H1 (cell line): ENCODE results near the gene CD28. TPM values are rescaled to one million over a fixed set of nuclear protein-coding genes. Genes with fewer than 3 reads are reported as not detected.

Experiments used
- CTCF ChIA-PET: fragments of 300-600 bp; sonication (Branson Sonifier 250); formaldehyde crosslinking; loops from one replicate; lab custom pipeline; 2021; ENCODE audit not compliant: partially characterized antibody; lab: Charles Lee
- POLR2A ChIA-PET: fragments of 300-600 bp; sonication (Branson Sonifier 250); formaldehyde crosslinking; loops from one replicate; lab custom pipeline; 2021; ENCODE audit warnings: inconsistent platforms; ENCODE audit not compliant: partially characterized antibody; lab: Charles Lee
- DNase-seq, 2 experiments: peaks; one replicate each; pipeline versions ENCODE4 v3.0.0 to v3.0.0-alpha.2; 2010 to 2022; ENCODE audit warnings: low spot score in 2 of 2, low read depth in 1 of 2, mixed read lengths in 1 of 2
- FAIRE-seq: peaks from 2 replicates; lab custom pipeline; 2011; peaks lifted over from hg19 to GRCh38; lab: Jason Lieb, UNC
- H2AFZ ChIP-seq: 2 replicates; pipeline ENCODE4 v1.8.1; 2012; ENCODE audit warnings: low read length, inconsistent platforms
- H2AK5ac ChIP-seq: 2 replicates; pipeline ENCODE4 v1.6.1; 2013; ENCODE audit warnings: low read depth, low read length
- H2BK120ac ChIP-seq: replicated peaks from 2 replicates; pipeline ENCODE3; 2013; ENCODE audit warnings: low read depth, low read length, inconsistent platforms
- H2BK12ac ChIP-seq: 2 replicates; pipeline ENCODE4 v1.6.1; 2013; ENCODE audit warnings: low read depth, low read length
- H2BK15ac ChIP-seq: 2 replicates; pipeline ENCODE4 v1.6.1; 2013; ENCODE audit warnings: low read length
- H2BK20ac ChIP-seq: 2 replicates; pipeline ENCODE4 v1.6.1; 2013; ENCODE audit warnings: low read length
- H2BK5ac ChIP-seq: 2 replicates; pipeline ENCODE4 v1.6.1; 2013; ENCODE audit warnings: low read depth, low read length
- H3K14ac ChIP-seq: 2 replicates; pipeline ENCODE4 v1.6.1; 2013; ENCODE audit warnings: inconsistent platforms; ENCODE audit not compliant: insufficient read length
- H3K18ac ChIP-seq: 2 replicates; pipeline ENCODE4 v1.6.1; 2013; ENCODE audit warnings: low read length; ENCODE audit errors: extremely low read depth
- H3K23ac ChIP-seq: 2 replicates; pipeline ENCODE4 v1.6.1; 2013; ENCODE audit warnings: inconsistent platforms; ENCODE audit not compliant: insufficient read length
- H3K23me2 ChIP-seq: 2 replicates; pipeline ENCODE4 v1.6.1; 2013; ENCODE audit warnings: low read depth, low read length
- H3K27ac ChIP-seq: 2 replicates; pipeline ENCODE4 v1.6.1; 2011; ENCODE audit warnings: low read depth, low read length, inconsistent platforms
- H3K27me3 ChIP-seq, 4 experiments: replicated peaks in 1 of 4; 1 replicate in 1 of 4; 2 replicates in 3 of 4; pipeline versions ENCODE4 v1.6.1 to v1.8.1; 2011 to 2013; ENCODE audit warnings: low read length in 3 of 4, mild to moderate bottlenecking in 3 of 4, inconsistent platforms in 2 of 4, mixed read lengths in 2 of 4, moderate library complexity in 1 of 4; ENCODE audit not compliant: control insufficient read depth in 3 of 4, insufficient read depth in 3 of 4; ENCODE audit errors: extremely low read depth in 1 of 4
- H3K36me3 ChIP-seq, 4 experiments: 2 replicates each; pipeline versions ENCODE4 v1.6.1 to v1.8.1; 2011 to 2013; ENCODE audit warnings: mild to moderate bottlenecking in 4 of 4, low read length in 3 of 4, moderate library complexity in 2 of 4, control low read depth in 1 of 4, inconsistent platforms in 1 of 4; ENCODE audit not compliant: insufficient read depth in 4 of 4, control insufficient read depth in 2 of 4
- H3K4ac ChIP-seq: replicated peaks from 2 replicates; pipeline ENCODE3; 2013; ENCODE audit warnings: low read length, low read depth, mixed read lengths, inconsistent platforms; ENCODE audit not compliant: insufficient read length
- H3K4me1 ChIP-seq, 4 experiments: replicated peaks in 1 of 4; 1 replicate in 1 of 4; 2 replicates in 3 of 4; pipeline versions ENCODE4 v1.6.1 to v1.8.1; 2011 to 2013; ENCODE audit warnings: low read length in 3 of 4, inconsistent platforms in 2 of 4, mixed read lengths in 1 of 4; ENCODE audit not compliant: insufficient read depth in 4 of 4, control insufficient read depth in 3 of 4
- H3K4me2 ChIP-seq, 2 experiments: 2 replicates each; pipeline versions ENCODE4 v1.6.1 to v1.8.1; 2011 to 2013; ENCODE audit warnings: low read depth in 2 of 2, low read length in 2 of 2, control low read depth in 1 of 2, inconsistent platforms in 1 of 2, mild to moderate bottlenecking in 1 of 2; ENCODE audit not compliant: insufficient read depth in 1 of 2
- H3K4me3 ChIP-seq, 4 experiments: fragments of 200-600, 300-600 bp in 1 of 4; sonication (generic), shearing (Covaris generic), sonication (Bioruptor Twin) in 1 of 4; 2 replicates each; pipeline versions ENCODE4 v1.5.1 to v1.8.1; 2011 to 2016; ENCODE audit warnings: low read length in 4 of 4, low read depth in 3 of 4, control low read depth in 2 of 4, inconsistent platforms in 2 of 4, mild to moderate bottlenecking in 2 of 4, mixed read lengths in 1 of 4, moderate library complexity in 1 of 4; ENCODE audit not compliant: insufficient read depth in 2 of 4; ENCODE audit errors: extremely low read depth in 1 of 4
- H3K56ac ChIP-seq: replicated peaks from 2 replicates; pipeline ENCODE3; 2013; ENCODE audit warnings: low read depth, mild to moderate bottlenecking, mixed read lengths, low read length, inconsistent platforms; ENCODE audit not compliant: insufficient read length
- H3K79me1 ChIP-seq: 2 replicates; pipeline ENCODE4 v1.6.1; 2013; ENCODE audit warnings: low read depth, low read length, control low read depth
- H3K79me2 ChIP-seq, 2 experiments: 2 replicates each; pipeline versions ENCODE4 v1.6.1 to v1.8.1; 2012 to 2013; ENCODE audit warnings: low read length in 2 of 2, mild to moderate bottlenecking in 2 of 2, inconsistent platforms in 1 of 2; ENCODE audit not compliant: insufficient read depth in 2 of 2, control insufficient read depth in 1 of 2
- H3K9ac ChIP-seq, 4 experiments: replicated peaks in 1 of 4; 1 replicate in 1 of 4; 2 replicates in 3 of 4; pipeline versions ENCODE4 v1.6.1 to v1.8.1; 2011 to 2013; ENCODE audit warnings: low read depth in 3 of 4, low read length in 3 of 4, control low read depth in 2 of 4, mild to moderate bottlenecking in 2 of 4, moderate library complexity in 2 of 4, inconsistent platforms in 1 of 4; ENCODE audit errors: extremely low read depth in 1 of 4
- H3K9me3 ChIP-seq, 2 experiments: 2 replicates each; pipeline versions ENCODE4 v1.6.1 to v1.8.1; 2012 to 2013; ENCODE audit warnings: mild to moderate bottlenecking in 2 of 2, moderate library complexity in 2 of 2, control low read depth in 1 of 2, inconsistent platforms in 1 of 2, low read depth in 1 of 2, low read length in 1 of 2, mixed read lengths in 1 of 2; ENCODE audit not compliant: insufficient read depth in 2 of 2
- H4K20me1 ChIP-seq, 2 experiments: replicated peaks in 1 of 2; 2 replicates each; pipeline versions ENCODE3 to v1.8.1; 2011 to 2013; ENCODE audit warnings: inconsistent platforms in 2 of 2, low read length in 2 of 2, mild to moderate bottlenecking in 1 of 2; ENCODE audit not compliant: insufficient read depth in 2 of 2, control insufficient read depth in 1 of 2
- H4K5ac ChIP-seq: 2 replicates; pipeline ENCODE4 v1.6.1; 2013; ENCODE audit warnings: low read length, low read depth, mixed read lengths, inconsistent platforms; ENCODE audit not compliant: insufficient read length
- H4K8ac ChIP-seq: 2 replicates; pipeline ENCODE4 v1.8.0; 2013; ENCODE audit warnings: mild to moderate bottlenecking, moderate library complexity, low read length, inconsistent platforms; ENCODE audit not compliant: insufficient read depth; ENCODE audit errors: extremely low read depth
- H4K91ac ChIP-seq: replicated peaks from 2 replicates; pipeline ENCODE3; 2013; ENCODE audit warnings: low read length, mixed read lengths, inconsistent platforms; ENCODE audit not compliant: insufficient read length
- KDM4A ChIP-seq: IDR thresholded peaks from one replicate; pipeline ENCODE4 v1.7.1; 2012; ENCODE audit warnings: low read depth, mild to moderate bottlenecking, moderate library complexity, low read length, inconsistent platforms; ENCODE audit not compliant: severe bottlenecking
- KDM5A ChIP-seq: fragments of 200-600 bp; IDR thresholded peaks from 2 replicates; pipeline ENCODE4 v1.7.1; 2012; ENCODE audit warnings: mild to moderate bottlenecking, low read length, inconsistent platforms, mixed read lengths
- RFX5 ChIP-seq: IDR thresholded peaks from 2 replicates; pipeline ENCODE4 v1.6.1; 2011; ENCODE audit warnings: low read depth, low read length, improper control_type of control experiment, borderline replicate concordance
- SAP30 ChIP-seq: fragments of 300-600 bp; sonication (generic); IDR thresholded peaks from 2 replicates; pipeline ENCODE4 v1.7.1; 2012; ENCODE audit warnings: low read length, moderate library complexity, mild to moderate bottlenecking, inconsistent platforms; ENCODE audit not compliant: insufficient read depth, insufficient replicate concordance
- SIRT6 ChIP-seq: IDR thresholded peaks from one replicate; pipeline ENCODE4 v1.7.1; 2012; ENCODE audit warnings: low read length, inconsistent platforms
- WGBS, 2 experiments: shearing (Covaris generic) in 1 of 2; methylation state at CpG; one replicate each; pipeline versions ENCODE4 v1.1.6 to v1.1.7; 2013 to 2015; ENCODE audit warnings: low lambda C conversion rate in 2 of 2, mixed read lengths in 2 of 2, inconsistent platforms in 1 of 2, low coverage in 1 of 2, missing lambda C conversion rate in 1 of 2; ENCODE audit not compliant: insufficient replicate concordance in 2 of 2, insufficient coverage in 1 of 2, insufficient read length in 1 of 2; ENCODE audit errors: extremely low coverage in 1 of 2, missing lambda C conversion rate in 1 of 2; 5-methylcytosine and 5-hydroxymethylcytosine counted together
- polyA plus RNA-seq, 7 experiments: library from polyadenylated mRNA; depleted of rRNA in 3 of 7; stranded (reverse) in 5 of 7; unstranded in 2 of 7; fragments of >200 nt in 5 of 7; fragments of 200-250 nt in 2 of 7; gene quantifications; 1 replicate in 5 of 7; 2 replicates in 1 of 7; 4 replicates in 1 of 7; pipeline versions ENCODE4 v1.2.1 to v1.2.3, GENCODE V29; 2011 to 2013; ENCODE audit warnings: missing spikeins in 2 of 7, mixed read lengths in 2 of 7
- total RNA-seq: library from RNA; stranded (reverse); fragmentation: NEBNext Ultra II Directional; extraction: Animal tissue kit (Norgen Biotek cat#: 25700); gene quantifications from 2 replicates; pipeline ENCODE4 v1.2.1, GENCODE V29; 2021

The CD28 gene
- total and polyA plus RNA-seq, 2 of the 8 experiments (the other 6 are each of a cell fraction or from before 2014, with no cell fraction given) = not detected

DNA sequence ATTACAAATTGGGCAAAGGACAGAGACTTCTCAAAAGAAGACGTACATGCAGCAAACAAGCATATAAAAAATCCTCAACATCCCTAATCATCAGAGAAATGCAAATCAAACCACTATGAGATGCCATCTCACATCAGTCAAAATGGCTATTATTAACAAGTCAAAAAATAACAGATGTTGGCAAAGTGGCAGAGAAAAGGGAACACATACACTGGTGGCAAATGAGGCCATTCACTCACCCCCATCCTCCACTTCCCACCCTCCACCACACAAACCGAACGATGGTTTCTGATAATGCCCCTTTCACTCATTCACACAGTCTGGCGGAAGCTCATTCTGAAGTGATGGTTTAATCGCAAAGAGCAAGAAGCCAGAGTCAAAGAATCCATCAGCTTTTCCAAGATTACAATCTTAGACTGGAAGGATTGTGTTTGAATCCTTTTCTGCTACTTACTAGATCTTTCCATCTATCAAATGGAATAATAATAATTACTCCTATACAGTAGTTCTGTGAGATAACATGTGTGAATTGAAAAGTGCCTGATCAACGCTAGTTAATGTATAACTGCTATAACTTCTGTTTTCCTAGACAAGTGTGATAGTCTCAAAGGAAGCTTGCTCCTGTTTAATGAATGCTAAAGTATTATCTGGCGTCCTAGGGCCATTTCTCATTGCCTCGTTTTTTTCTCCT is 16.9 kb upstream of the CD28 start:
- FAIRE-seq (no peak), DNase-seq (no peak)
- Histone ChIP-seq H3K79me1 (no peaks in the 10 kb centered on the region), H3K27me3 (peaks cover 0 to 1% (median 0%) of the 10 kb centered on the region in 4 experiments; a peak in 1 of 7 replicates), H4K8ac (no peak overlapping the region), H2BK12ac (no peak overlapping the region), H3K4me3 (no peak overlapping the region), H3K23ac (no peak overlapping the region), H4K5ac (no peak overlapping the region), H3K9me3 (no peaks in the 10 kb centered on the region), H3K4me1 (no peaks in the 10 kb centered on the region), H3K14ac (no peak overlapping the region), H3K4ac (no peak overlapping the region), H3K27ac (no peak overlapping the region), H2BK15ac (no peak overlapping the region), H2BK5ac (no peak overlapping the region), H2AK5ac (no peak overlapping the region), H2BK120ac (no peak overlapping the region), H3K18ac (no peak overlapping the region), H3K56ac (no peak overlapping the region), H3K79me2 (no peaks in the 10 kb centered on the region), H3K36me3 (no peaks in the 10 kb centered on the region; a peak in 1 of 8 replicates), H4K91ac (no peak overlapping the region), H3K9ac (no peak overlapping the region), H3K4me2 (no peak overlapping the region), H4K20me1 (no peaks in the 10 kb centered on the region), H2BK20ac (no peak overlapping the region), H2AFZ (no peak overlapping the region), H3K23me2 (no peaks in the 10 kb centered on the region)
- POLR2A ChIA-PET = interaction anchor here (0.9 kb wide), 1 partner anchor 52 kb away, joined by 3 read pairs; no protein-coding TSS in a partner anchor
- CTCF ChIA-PET = interaction anchor here (1.1 kb wide), 1 partner anchor 24 kb away, joined by 3 read pairs; no protein-coding TSS in a partner anchor
- no peak for TF ChIP-seq SAP30
- no peak for TF ChIP-seq KDM4A
- no peak for TF ChIP-seq SIRT6
- no peak for TF ChIP-seq KDM5A
- no peak for TF ChIP-seq RFX5
- 90% methylated on average over 8 of the region's 8 CpGs; no CpG with 5 or more reads in 1 of the 2 experiments for WGBS, 2 experiments
